B cell (primary cell): Measurements from ENCODE around the gene FAM114A1.

Experiments
- EZH2 ChIP-seq: IDR thresholded peaks from 2 replicates; pipeline ENCODE4 v1.6.1; 2012; ENCODE audit warnings: borderline replicate concordance, low read depth, mild to moderate bottlenecking, moderate library complexity, low read length; ENCODE audit not compliant: insufficient read depth, poor library complexity, severe bottlenecking
- TF ChIP-seq, protein P1 (sequence below): fragments of 200-600 bp; IDR thresholded peaks from one replicate; pipeline ENCODE4 v1.8.0; 2022; ENCODE audit warnings: antibody characterized with exemption, mild to moderate bottlenecking

DNA sequence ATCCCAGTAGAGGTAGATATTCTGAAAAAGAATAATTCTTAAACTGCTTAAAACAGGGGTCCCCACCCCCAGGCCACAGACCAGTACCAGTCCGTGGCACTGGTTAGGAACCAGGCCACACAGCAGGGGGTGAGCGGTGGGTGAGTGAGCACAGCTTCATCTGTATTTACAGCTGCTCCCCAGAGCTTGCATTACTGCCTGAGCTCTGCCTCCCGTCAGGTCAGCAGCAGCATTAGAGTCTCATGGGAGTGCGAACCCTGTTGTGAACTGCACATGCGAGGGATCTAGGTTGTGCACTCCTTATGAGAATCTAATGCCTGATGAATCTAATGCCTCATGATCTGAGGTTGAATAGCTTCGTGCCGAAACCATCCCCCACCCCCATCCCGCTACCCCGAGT lies 76.8 kb downstream of the FAM114A1 start:
- no peak for TF ChIP-seq EZH2
- TF ChIP-seq, protein P1, sequence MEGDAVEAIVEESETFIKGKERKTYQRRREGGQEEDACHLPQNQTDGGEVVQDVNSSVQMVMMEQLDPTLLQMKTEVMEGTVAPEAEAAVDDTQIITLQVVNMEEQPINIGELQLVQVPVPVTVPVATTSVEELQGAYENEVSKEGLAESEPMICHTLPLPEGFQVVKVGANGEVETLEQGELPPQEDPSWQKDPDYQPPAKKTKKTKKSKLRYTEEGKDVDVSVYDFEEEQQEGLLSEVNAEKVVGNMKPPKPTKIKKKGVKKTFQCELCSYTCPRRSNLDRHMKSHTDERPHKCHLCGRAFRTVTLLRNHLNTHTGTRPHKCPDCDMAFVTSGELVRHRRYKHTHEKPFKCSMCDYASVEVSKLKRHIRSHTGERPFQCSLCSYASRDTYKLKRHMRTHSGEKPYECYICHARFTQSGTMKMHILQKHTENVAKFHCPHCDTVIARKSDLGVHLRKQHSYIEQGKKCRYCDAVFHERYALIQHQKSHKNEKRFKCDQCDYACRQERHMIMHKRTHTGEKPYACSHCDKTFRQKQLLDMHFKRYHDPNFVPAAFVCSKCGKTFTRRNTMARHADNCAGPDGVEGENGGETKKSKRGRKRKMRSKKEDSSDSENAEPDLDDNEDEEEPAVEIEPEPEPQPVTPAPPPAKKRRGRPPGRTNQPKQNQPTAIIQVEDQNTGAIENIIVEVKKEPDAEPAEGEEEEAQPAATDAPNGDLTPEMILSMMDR: no peak
